Epidermal melanocyte (primary cell): ENCODE measurements around the gene SDHB.
A peak's percentile ranks its signal among the peaks of the same experiment; 100 is the strongest.
"Not testable (repeated sequence)": the region's sequence is repeated elsewhere in the genome, so short reads cannot be mapped to it uniquely, and the experiment has no call there.

Experiments
- DNase-seq: peaks from one replicate; pipeline ENCODE4 v3.0.0; 2011; ENCODE audit warnings: low spot score; ENCODE audit not compliant: insufficient read length

Gene SDHB

DNA sequence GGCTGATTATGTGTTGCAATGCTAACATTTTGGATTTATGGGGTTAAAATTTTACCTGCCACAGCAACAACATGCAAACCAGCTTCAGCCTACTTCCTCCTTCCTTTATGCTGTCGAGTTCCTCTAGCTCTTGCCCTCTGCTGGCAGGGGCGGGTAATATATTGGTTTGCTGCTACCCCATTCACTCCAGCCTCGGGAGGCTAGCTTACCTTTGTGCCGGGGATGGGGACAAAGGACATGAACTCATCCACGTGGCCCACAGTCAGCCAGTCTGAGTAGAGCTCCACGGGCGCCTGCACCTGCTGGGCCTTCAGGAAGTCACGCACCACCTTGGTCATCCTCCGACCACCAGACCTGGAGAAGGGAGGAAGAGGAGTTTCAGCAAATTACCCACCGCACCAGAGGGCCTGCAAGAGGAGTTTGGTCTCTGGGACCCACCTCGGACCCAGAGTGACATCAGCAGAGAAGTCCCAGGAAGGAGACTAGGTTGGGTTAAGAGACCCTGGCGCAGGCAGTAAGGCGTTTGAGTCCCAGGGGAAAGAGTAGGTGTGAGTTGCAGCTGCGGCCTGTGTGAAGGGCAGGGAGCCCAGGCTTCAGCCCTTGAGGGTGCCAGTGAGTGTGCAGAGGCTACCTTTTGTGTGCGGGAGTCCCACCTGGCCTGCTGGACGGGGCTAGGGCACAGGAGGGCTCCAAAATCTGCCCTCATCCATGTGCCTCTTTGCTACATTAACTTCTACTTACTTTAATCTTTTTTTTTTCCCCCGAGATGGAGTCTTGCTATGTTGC, 21.8 kb upstream of the SDHB start:
- DNase-seq = no peak

DNA sequence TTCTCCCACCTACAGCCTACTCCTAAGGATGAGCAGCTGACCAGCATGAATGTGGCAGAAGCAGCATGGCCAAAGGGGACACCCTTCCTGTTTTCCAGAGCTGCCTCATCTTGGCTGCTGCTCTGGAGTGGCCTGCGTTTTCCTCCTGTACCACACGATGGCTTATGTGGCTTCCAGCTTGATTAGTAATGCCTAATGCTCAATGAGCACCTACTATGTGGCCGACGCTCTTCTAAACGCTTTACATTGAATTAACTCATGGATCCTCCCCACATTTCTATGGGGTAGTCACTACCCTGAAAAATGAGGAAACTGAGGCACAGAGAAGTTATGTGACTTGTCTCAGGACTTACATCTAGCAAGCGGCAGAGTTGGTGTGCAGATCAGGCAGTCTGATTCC, 18.0 kb upstream of the SDHB start:
- no peak for DNase-seq

DNA sequence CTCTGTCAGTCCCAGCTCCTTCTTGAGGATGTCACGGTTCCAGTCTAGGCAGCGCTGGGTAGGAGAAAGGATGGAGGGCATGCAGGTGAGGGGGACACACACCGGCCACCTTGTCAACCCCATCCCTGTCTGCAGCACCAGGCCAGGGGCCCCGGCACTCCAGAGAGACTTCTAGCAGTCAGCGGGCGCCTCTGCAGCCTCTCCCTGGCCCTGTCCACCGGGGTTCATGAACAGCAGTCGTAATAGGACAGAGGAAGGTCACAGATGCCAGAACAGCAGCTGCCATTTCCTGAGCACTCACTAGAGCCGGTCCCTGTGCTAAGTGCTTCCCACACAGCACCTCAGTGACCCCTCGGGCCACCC, 16.3 kb upstream of the SDHB start:
- no peak for DNase-seq

DNA sequence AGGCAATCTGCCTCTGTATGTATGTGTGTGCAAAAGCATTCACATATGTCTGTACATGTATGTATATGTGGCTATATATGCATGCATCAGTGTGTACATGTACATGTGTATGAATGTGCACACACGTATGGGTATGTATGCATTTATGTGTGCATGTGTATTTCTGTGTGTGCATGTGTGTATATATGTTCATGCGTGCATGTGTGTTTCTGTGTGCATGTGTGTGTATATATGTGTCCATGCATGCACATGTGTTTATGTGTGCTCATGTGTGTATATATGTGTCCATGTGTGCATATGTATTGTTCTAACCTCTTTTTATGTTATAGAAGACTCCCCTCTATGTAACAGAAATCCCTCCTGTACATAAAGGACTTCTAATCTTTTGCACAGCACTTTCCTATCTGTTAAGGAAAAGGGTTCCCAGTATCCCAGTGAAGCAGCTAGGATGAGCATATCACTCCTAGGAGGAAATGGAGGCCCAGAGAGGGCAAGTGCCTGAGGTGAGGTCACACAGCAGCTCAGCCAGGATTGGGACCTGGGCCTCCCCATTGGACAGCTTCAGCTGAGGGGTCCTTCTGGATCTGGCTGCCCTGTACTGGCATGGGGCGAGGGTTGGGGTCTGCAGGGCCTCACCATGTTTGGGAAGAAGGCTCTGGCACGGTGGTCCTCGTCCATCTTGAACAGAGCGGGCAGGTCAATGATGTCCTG, 15.8 kb upstream of the SDHB start:
- no peak for DNase-seq

DNA sequence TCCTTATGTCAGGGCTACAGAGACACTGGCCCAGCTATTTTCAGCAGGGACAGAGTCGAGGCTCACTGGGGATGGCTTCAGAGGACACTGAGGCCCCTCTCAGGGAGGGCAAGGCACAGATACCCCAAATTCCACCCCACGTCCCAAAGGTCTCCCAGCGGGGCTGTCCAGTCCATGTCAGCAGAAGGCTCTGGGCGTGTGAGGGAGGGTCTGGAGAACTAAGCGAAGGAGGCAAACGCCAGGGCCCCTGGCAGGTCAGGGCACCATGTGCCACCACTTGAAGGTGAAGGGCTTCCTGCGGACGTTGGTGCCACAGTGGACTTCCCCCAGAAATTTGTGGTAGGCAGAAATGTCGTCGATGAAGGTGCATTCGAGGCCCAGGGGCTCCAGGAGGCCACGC, 15.0 kb upstream of the SDHB start:
- DNase-seq = no peak

DNA sequence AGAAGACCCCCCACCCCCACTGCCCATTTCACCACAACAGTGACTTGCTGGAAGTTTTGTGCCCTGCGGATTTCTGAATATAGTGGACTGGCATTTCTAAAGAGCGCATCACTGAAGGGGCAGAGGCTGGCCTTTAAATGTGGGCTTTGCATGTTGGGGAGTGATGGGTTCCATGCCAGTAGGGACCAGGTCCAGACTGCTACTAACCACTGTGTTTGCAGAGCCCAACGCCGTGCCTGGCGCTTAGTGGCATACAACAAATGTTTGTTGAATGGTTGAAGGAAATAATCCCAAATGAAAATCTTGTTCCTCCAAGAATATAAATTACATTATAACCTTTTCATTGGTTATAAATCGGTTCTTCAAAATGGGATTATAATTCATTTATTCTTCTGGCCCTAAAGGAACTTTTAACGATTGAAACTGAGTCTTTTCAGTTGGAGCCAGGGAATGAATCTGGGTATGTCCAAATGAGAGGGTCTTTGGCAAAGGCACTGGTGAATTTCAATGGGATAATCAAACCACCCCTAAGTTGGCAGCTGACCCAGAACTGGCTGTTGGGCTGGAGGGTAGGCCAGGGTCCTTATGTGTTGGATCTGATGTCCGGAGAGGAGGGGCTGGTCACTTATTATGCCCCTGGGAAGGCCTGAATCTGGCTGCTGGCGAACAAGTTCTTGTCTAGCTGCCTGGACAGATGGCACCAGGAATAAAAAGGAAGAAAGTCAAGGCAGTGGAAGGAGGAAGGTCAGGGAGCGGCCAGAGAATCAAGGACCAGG, 13.8 kb upstream of the SDHB start:
- no peak for DNase-seq

DNA sequence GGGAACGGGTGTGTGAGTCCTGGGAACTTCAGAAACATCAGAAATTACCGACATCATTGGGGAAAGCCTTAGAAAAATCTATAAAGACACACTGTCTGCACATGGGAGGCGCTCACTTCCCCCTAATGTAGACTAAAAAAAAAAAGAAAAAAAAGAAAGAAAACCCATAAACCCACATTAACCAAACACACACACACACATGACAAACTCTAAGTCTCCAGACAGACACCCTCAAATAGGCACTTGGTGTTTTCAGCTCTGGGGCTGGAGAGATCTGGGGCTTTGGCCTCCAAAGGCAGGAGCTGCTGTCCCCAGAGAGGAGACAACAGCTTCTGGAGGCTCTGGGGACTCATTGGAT, 13.2 kb upstream of the SDHB start:
- DNase-seq = no peak

DNA sequence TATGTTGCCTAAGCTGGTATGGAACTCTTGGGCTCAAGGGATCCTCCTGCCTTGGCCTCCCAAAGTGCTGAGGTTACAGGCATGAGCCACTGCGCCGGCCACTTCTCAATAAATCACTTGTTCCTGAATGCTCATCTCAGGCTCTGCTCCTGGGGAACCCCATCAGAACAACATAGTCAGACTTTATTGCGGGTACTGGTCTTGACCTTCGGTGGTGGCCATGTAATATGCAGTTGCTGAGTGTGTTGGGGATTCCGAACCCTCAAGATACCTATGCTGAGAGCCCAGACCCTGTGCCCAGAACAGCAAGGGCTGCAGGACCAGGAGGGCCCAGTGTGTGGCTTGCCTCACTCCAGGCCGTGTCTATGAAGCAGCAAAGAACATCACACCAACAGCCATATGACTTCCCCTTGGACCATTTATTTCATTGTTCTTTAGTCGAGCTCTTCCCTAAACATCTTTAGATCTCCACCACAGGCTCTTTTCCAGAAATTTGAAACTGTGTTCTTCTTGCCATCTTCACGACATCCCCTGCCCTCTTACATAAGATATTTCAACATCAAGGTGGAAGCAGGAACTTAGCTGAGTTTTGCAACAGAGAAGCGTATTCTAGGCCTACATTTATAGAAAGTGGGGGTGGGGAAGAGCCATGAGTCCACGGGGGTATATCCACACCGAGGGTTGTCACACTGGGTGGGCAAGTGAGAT, 12.7 kb upstream of the SDHB start:
- DNase-seq = no peak

DNA sequence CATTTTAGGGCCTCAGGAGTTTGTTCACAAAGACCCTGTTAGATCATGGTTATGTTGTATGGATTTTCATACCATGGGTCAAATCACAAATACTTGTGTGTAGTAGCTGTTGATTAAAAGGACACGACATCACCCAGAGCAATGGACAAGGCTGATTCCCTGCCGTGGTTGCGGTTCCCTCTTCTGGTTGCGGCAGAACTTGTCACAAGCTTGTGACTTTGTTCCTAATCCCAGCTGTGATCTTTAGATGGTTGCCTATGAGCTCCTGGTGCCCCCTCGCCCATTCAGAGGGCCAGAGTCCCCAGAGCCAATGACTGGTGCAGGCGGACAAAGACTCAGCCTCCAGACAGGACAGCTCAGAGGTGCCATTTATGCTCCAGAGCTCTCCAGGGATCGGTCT, 11.8 kb upstream of the SDHB start:
- no peak for DNase-seq

DNA sequence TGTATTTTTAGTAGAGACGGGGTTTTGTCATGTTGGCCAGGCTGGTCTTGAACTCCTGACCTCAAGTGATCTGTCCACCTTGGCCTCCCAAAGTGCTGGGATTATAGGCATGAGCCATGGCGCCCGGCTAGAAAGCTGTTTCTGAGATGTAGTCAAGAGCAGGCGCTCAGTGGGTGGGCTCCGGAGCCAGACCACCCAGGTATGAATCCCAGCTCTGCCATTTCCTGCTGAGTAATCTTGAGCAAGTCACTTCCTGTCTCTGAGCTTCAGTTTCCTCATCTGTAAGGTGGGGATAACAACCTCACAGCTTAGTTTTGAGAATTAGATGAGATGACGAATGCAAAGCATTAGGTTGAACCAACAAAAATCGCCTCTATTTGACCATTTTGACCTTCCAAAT, 8.9 kb upstream of the SDHB start:
- not testable (repeated sequence) for DNase-seq

DNA sequence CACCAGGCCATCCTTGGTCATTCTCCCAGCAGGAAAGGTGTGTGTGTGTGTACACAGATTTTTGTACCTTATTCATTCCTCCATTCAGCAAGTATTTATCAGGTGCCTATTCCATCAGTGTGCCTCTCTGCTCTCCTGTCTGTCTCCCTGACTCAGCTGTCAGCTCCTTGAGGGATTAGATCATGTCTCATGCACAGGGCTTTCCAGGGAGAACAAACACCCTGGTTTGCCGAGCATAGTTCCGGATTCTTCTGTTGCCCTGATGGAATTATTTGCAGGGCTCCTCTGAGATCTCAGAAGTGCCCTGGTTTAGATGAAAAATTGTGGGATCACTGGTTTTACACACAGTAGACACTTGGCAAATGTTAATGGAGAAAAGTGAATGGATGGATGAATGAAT, 8.1 kb upstream of the SDHB start:
- DNase-seq = no peak

DNA sequence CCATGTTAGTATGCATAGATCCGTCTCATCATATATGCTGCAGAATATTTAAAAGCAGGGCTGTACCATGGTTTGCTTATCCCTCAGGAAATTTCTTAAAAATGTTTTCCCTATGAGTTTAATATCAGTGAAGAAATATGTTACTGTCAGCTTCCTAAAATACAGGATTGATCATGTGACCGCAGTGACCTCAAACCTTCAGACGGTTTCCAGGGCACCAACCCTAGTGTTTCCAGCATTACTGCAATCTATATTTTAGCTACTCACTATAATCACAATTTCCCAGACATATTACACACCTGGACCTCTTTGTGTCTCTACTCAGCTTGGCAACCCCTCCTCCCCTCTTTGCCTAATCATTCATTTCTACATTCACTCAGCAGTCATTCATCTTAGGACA, 7.7 kb upstream of the SDHB start:
- no peak for DNase-seq

DNA sequence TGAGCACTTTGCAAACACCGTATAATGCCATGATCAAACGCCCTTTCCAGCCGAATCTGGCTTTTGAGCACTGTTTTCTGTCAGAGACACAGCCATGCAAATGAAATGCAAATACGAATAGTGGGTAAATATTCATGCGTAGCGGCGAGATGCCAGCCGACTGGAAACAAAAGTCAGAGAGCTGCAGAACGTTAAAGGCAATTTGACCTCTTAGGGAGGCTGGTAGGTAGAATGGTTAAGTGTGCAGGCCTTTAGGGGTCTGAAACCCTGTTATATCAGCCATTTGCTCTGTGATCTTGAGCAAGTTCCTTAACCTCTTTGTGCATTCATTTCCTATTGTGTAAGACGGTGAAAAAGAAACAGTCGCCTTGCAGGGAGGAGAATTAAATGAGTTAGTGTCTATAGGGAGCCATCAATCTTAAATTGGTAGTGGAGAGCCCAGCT, 6.5 kb upstream of the SDHB start:
- no peak for DNase-seq

DNA sequence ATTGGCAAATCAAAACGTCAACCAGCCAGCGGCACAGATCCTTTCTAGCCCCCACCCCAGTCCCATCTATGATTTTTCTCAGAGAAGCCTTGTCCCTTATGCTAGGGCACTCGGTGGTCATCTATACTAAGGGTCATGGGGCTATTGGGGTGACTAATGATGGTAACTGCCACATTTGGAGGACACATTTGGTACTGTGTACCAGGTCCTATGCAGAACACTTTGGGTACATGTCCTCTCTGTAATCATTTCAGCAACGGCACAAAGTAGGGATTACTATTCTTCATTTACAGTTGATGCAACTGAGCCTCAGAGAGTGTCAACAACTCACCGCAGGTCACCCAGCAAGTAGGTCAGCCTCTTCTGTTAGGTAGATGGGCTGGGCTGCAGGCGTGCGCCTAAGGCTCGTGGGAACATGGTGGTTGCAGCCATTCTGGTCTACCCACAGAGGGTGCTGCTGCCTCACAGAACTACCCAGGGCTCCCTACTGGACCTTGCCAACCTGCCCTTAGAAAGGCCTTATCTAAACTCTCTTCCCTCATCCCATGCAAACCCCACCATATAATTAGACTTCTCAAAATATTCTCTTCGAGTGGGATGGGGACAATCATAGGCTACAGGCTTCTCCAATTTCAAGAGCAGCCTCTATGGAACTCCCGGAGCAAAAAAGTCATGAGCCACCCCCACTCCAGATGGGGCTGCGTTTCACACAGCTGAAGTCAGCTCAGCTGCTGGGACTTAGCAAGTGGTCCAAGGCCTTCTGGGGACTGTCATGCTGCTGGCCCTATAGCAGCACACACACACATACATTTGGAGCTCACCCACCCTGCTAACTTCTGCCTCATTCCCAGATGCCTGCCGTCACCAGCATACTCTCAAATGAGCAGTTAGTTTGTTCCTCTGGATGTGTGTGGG, 5.8 kb upstream of the SDHB start:
- peak; percentile 64 for DNase-seq

DNA sequence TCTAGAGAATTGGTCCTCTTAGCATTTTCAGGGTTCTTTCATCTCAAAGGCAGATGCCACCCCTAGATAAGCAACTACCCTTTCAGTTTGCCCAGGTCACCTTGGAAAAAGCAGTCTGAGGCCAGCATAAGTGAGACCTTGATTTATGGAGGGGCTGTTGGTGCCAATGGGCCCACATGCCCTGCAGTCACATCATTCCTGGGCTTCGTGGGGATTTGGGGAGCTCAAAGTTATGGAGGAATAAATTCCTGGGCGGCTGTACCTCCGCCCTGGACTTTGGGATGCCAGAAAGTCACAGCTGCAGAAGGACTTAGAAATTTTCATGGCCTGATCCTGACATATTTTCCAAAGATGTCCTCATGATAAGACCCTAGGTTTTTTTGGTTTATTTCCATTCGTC, 2.7 kb upstream of the SDHB start:
- no peak for DNase-seq

DNA sequence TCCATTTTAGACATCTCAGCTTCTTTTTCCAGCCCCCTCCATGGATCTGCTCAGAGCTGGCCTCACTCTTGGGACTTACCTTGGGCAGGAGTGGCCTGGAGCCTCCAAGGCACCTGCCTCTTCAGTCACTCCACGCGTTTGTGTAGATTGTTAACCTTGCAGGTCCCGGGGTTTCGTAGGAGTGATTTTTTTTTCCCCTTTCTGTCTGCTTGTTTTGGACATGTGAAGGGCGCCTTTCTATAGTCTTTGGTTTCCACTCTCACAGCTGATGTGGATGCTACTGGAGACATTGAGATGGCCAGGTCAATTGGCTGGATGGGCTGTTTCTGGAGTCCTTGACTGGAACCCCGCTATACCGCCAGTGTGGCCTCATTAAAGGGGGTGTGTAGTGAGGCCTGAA, 2.0 kb upstream of the SDHB start:
- no peak for DNase-seq

DNA sequence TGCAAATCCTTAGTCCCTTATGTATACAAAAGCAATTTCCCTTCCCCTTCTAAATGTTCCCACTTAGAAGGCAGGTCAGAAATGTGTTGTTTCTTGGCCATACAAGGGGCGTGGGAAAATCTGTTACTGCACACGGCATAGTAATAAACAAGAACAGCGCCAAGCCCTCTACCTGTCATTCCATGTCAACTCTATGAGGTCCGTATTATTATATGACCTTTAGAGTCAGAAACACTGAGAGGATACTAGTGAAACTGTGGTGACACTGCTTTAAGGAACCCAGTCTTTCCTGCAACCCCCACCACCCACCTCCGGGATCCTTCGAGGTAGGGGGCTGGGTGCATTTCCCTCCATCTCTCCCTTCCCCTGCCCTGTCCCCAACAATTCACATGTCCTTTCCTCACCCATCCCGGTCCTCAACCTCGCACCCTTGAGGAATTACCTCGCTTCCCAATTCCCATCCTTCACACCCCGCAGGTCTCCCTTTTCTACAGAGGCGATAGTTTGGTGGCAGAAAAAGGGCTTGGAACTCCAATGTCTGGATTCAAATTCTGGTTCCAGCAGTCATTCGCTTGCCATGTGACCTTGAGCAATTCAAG, 647 bp downstream of the SDHB start:
- no peak for DNase-seq

DNA sequence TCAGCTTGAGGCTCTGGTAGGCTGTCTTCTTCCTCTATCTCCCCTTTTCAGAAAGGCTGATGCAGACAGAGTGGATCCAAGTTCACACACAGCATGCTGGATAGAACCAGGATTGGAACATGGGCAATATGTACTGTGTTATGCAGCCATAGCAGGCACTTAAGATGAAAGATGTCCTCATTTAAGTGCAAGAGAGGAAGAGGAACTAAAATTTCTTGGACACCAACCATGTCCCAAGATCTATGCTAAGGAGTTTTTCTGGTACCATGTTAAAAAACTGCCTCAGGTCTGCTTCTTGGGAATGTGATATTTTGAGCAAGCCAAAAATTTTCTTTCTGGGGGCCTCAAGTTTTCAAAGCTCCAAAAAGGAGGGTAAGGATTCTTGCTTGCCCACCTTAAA, 1.2 kb downstream of the SDHB start:
- no peak for DNase-seq

DNA sequence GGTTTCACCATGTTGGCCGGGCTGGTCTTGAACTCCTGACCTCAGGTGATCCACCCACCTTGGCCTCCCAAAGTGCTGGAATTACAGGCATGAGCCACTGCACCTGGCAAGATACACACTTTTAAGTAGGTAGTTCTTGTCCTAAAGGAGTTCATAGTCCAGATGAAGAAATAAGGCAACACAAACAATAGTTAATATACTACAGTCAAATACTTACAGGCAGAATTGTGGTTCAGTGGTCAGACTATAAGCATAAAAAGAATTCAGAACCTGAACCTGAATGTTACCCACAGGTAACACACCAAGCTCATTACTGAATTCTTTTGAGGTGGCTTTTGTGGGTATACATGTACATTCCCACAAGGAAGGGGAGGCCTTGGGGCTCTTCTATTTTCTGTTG, 1.8 kb downstream of the SDHB start:
- no peak for DNase-seq

DNA sequence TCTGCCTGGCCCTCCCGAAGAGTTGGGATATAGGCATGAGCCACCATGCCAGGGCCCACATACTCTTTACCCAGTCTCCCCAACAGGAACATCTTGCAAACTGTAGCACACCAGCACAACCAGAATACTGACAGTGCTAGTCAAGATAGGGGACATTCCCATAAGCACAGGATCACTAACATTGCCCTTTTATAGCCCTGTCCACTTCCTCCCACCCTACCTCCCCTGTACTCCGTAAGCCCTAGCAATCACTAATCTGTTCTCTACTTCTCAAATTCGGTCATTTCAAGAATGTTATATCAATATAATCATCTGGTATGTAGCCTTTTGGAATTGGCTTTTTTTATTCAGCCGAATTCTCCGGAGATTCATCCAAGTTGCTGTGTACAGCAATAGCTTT, 5.9 kb downstream of the SDHB start:
- no peak for DNase-seq

DNA sequence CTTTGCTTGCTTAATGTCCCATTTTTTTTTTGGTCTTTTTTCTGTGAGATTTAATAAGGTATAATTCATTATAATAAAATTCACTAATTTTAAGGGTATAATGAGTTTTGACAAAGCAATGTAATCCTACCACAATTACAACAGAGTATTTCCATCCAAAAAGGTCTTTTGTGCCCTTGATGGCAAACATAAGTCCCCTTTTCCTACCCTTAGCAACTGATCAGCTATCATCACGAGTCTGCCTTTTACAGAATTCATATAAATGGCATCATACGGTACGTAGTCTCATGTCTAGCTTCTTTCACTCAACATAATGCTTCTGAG, 7.5 kb downstream of the SDHB start:
- no peak for DNase-seq
